Activated naive CD4-positive, alpha-beta T cell treated with anti-CD3 and anti-CD28 coated beads, Interleukin-2, amount 50 U/mL, for 72 hours (primary cell): Measurements from ENCODE around the gene CADM4. TPM values are rescaled to one million over a fixed set of nuclear protein-coding genes. Genes with fewer than 3 reads are reported as not detected.
A peak's percentile ranks its signal among the peaks of the same experiment; 100 is the strongest.
"Not testable (repeated sequence)": the region's sequence is repeated elsewhere in the genome, so short reads cannot be mapped to it uniquely, and the experiment has no call there.

ENCODE experiments used
- ATAC-seq, 2 donors: fragments of 150-1000 bp; cut with Tn5 transposase; 2 replicates each; pipeline ENCODE4 v1.10.0; 2021; ENCODE audit warnings: mild to moderate bottlenecking in 2 of 2, moderate library complexity in 2 of 2
- DNase-seq, 2 donors: peaks; one replicate each; pipeline ENCODE4 v3.0.0; 2021 to 2022; ENCODE audit warnings: low spot score in 2 of 2
- H3K27ac Mint-ChIP-seq, 2 donors: one replicate each; pipeline ENCODE4 v1.8.0; 2022; ENCODE audit warnings: mild to moderate bottlenecking in 2 of 2, mixed read lengths in 2 of 2
- H3K36me3 Mint-ChIP-seq, 2 donors: one replicate each; pipeline ENCODE4 v1.8.0; 2022; ENCODE audit warnings: mixed read lengths in 2 of 2
- H3K9me3 Mint-ChIP-seq, 2 donors: one replicate each; pipeline ENCODE4 v1.8.0; 2022; ENCODE audit warnings: mixed read lengths in 2 of 2
- total RNA-seq, 2 donors: library from RNA; stranded (reverse); gene quantifications; one replicate each; pipeline ENCODE4 v1.2.3, GENCODE V29; 2022

CADM4 gene
- total RNA-seq, 2 donors from 2014 or later, result 0.58 to 0.66 TPM

- no peak overlapping the region for H3K27ac Mint-ChIP-seq
Measured at GRCh38 chr19:43589277-43589676, 50.4 kb downstream of the CADM4 start.

GRCh38 chr19:43587029-43587428 lies 52.6 kb downstream of the CADM4 start:
- not testable (repeated sequence) for DNase-seq, ATAC-seq, H3K27ac Mint-ChIP-seq

More at GRCh38 chr19:43589277-43589676, 50.4 kb downstream of the CADM4 start:
- ATAC-seq, result no peak
- no peak for DNase-seq
- no peaks in the 10 kb centered on the region for H3K9me3 Mint-ChIP-seq
- peaks cover 8 to 19% of the 10 kb centered on the region in 2 donors for H3K36me3 Mint-ChIP-seq

GRCh38 chr19:43586346-43586745 lies 53.3 kb downstream of the CADM4 start:
- no peak for DNase-seq
- H3K27ac Mint-ChIP-seq, result peak overlapping the region in 1 of 2 donors; percentile 42
- no peaks in the 10 kb centered on the region for H3K9me3 Mint-ChIP-seq
- no peak for ATAC-seq
- peaks cover 0 to 10% of the 10 kb centered on the region in 2 donors for H3K36me3 Mint-ChIP-seq

More at GRCh38 chr19:43587029-43587428, 52.6 kb downstream of the CADM4 start:
- H3K36me3 Mint-ChIP-seq, H3K9me3 Mint-ChIP-seq: not testable (repeated sequence)

DNA sequence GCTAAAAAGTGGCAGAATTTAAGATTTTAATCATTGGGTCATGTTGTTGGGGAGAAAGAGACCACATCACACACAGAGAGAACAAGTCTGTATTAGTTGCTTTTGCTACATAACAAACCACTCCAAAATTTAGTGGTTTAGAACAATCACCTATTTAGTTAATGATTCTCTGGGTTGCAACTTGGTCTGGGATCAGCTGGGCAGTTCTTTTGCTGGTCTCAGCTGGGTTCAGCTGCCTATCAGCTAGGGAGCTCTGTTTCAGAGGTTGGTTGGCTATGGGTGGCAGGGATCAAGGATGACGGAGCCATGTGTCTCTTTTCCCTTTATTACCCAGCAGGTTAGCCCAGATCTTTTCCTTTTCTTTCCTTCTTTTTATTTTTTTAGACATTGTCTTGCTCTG lies 55.2 kb downstream of the CADM4 start:
- ATAC-seq, result no peak
- H3K27ac Mint-ChIP-seq, result peak overlapping the region in 1 of 2 donors; percentile 42

DNA sequence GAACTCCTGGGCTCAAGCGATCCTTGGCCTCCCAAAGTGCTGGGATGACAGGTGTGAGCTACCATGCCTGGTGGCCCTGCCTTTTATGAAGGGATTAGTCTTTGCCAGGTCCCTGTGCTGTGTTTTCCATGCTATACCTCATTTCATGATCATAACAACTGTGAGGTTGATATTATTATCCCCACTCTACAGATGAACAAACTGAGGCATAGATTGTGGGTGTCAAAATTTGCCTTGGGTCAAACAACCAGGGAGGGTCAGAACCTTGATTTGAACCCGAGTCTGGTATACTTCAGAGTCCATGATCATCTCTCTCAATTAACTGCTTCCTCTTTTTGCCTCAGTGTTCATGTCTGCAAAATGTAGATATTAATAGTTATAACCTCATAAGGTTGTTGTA lies 57.2 kb downstream of the CADM4 start:
- H3K27ac Mint-ChIP-seq, result no peak overlapping the region
- H3K9me3 Mint-ChIP-seq, result no peaks in the 10 kb centered on the region
- DNase-seq (no peak), ATAC-seq (no peak)
- H3K36me3 Mint-ChIP-seq, result peaks cover 7 to 18% of the 10 kb centered on the region in 2 donors

More for the DNA sequence above, 55.2 kb downstream of the CADM4 start:
- Mint-ChIP-seq H3K36me3 (peaks cover 7 to 17% of the 10 kb centered on the region in 2 donors), H3K9me3 (no peaks in the 10 kb centered on the region)
- no peak for DNase-seq

DNA sequence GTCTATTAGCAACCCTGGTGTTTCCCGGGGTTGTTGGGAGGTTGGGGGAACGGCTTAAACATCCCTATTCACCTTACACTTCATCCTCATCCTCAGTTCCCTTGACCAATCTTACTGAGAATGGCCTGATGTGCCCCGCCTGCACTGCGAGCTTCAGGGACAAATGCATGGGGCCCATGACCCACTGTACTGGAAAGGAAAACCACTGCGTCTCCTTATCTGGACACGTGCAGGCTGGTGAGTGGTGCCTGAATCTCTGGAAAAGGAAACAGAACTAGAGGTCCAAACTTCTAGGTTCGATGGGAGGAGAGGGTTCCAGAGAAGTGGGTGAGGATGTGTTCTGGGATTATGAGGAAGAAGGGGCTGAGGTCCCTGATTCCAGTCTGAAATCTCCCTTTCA lies 58.2 kb downstream of the CADM4 start:
- Mint-ChIP-seq H3K27ac (no peak overlapping the region), H3K36me3 (peaks cover 7 to 18% of the 10 kb centered on the region in 2 donors), H3K9me3 (no peaks in the 10 kb centered on the region)
- no peak for ATAC-seq
- no peak for DNase-seq

- DNase-seq (no peak), ATAC-seq (no peak)
- Mint-ChIP-seq H3K27ac (peak overlapping the region in 1 of 2 donors; percentile 93), H3K9me3 (no peaks in the 10 kb centered on the region), H3K36me3 (peaks cover 13 to 14% of the 10 kb centered on the region in 2 donors)
Measured at GRCh38 chr19:43578787-43579186, 60.9 kb downstream of the CADM4 start.

DNA sequence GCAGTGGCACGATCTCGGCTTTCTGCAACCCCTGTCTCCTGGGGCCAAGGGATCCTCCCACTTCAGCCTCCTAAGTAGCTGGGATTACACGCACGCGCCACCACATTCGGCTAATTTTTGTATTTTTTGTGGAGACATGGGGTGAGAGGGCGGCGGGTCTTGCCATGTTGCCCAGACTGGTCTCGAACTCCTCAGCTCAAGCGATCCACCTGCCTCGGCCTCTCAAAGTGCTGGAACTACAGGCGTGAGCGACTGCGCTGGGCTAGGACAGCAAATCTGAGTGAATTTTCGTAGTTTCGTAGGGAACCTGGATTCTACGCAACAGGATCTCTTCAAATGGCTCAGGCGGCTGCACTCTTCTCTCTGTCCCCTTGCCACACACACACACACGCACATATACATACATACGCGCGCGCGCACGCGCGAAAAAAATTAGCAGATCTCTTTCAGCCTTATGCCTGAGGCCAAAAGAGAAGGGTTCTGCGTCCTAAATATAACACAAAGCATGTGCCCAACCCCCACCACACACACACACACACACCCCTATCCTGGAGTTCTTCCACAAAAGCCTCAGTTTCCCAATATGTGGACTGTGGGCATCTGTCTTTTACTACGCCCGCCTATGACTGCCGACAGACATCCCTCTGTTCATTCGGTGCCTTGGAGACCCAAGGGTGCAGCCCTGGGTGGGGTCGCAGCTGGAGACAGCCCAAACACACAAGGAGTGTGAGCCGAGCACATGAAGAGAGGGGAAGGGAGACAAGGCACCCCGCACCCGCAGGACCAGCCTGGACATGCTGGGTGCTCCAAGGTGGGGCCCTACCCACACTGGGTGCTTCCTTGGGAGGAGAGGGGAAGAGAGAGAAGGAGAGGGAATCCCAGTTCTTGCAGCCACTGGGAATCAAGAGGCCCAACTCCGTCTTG lies 63.4 kb downstream of the CADM4 start:
- no peak for DNase-seq
- H3K36me3 Mint-ChIP-seq, result peaks cover 13 to 14% of the 10 kb centered on the region in 2 donors
- no peaks in the 10 kb centered on the region for H3K9me3 Mint-ChIP-seq
- no peak for ATAC-seq
- H3K27ac Mint-ChIP-seq, result peak overlapping the region; percentile 92 to 98

GRCh38 chr19:43575156-43575950 lies 64.3 kb downstream of the CADM4 start, which contains the start of the genes PINLYP and XRCC1:
PINLYP (plus strand) TSS chr19:43575801; CDS start chr19:43577192, 1,391 bp downstream.
XRCC1 (minus strand) TSS chr19:43575527; CDS start chr19:43575458, 69 bp downstream.
- Mint-ChIP-seq H3K9me3 (no peaks in the 10 kb centered on the region), H3K36me3 (peaks cover 13 to 14% of the 10 kb centered on the region in 2 donors), H3K27ac (peak within 1 kb of the TSS; percentile 98 to 99)
- DNase-seq (peak; percentile 92 to 94), ATAC-seq (peak; percentile 99 to 100)

DNA sequence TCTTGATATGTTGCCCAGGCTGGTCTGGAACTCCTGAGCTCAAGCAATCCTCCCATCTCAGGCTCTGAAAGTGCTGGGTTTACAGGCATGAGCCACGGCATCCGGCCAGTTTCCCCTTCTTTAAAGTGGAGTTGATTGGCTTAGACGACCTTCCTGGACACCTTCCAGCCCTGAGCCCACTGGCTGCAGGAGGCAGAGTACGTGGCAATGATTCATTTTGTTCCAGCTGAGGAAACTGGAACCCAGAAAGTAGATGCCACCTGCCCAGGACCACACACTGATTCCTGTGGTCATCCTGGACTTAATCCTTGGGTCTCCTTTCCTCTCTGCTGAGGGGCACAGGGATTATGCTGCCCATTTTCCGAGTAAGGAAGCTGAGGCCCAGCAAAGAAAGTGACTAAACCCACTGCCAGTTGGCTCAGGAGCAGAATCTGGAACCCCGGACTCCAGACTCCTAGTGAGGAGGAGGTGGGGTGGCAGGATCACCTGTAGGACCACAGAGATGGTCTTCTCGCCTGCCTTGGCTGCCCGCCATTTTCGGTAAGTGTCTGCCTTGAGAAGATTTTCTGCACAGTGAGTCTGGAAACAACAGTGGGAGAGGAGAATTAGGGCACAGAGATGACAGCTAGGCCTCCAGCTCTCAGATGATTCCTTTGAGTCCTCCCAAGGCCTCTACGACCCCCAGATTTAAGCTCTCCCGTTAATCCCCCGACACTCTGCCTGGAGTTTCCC lies 65.1 kb downstream of the CADM4 start:
- H3K9me3 Mint-ChIP-seq, result no peaks in the 10 kb centered on the region
- peaks cover 7% of the 10 kb centered on the region in 2 donors for H3K36me3 Mint-ChIP-seq
- peak overlapping the region; percentile 98 to 99 for H3K27ac Mint-ChIP-seq
- ATAC-seq (no peak), DNase-seq (no peak)

Other genes with a start within 250 kb of the CADM4 start
- not detected for gene TEX101, start 225.0 kb downstream of the CADM4 start, total RNA-seq
- gene LYPD3, start 174.2 kb downstream of the CADM4 start, total RNA-seq, result 1 to 10 TPM; 3.0 to 7.1 TPM
- gene PHLDB3, start 135.1 kb downstream of the CADM4 start, total RNA-seq, result 10 to 100 TPM; 23.1 to 27.3 TPM
- gene ETHE1, start 112.6 kb downstream of the CADM4 start, total RNA-seq, result 10 to 100 TPM; 88.0 to 89.2 TPM
- gene ZNF575, start 106.7 kb downstream of the CADM4 start, total RNA-seq, result 1 to 10 TPM in 1 of 2 donors, under 1 TPM in 1; 0.98 to 3.3 TPM
- gene XRCC1, start 64.3 kb downstream of the CADM4 start, total RNA-seq, result 10 to 100 TPM; 36.9 to 39.5 TPM
- gene PINLYP, start 64.0 kb downstream of the CADM4 start, total RNA-seq, result 1 to 10 TPM; 6.5 to 9.0 TPM
- gene IRGQ, start 43.7 kb downstream of the CADM4 start, total RNA-seq, result 10 to 100 TPM; 21.6 to 29.4 TPM
- 10 to 100 TPM; 15.9 to 19.6 TPM for gene ZNF576, start 43.3 kb downstream of the CADM4 start, total RNA-seq
- under 1 TPM; 0.68 to 0.80 TPM for gene SRRM5, start 27.8 kb downstream of the CADM4 start, total RNA-seq
- gene ZNF428, start 20.2 kb downstream of the CADM4 start, total RNA-seq, result 10 to 100 TPM; 14.2 to 21.1 TPM
- 10 to 100 TPM; 13.8 to 20.8 TPM for gene PLAUR, start 30.3 kb upstream of the CADM4 start, total RNA-seq
- not detected for gene IRGC, start 76.2 kb upstream of the CADM4 start, total RNA-seq
- 100 to 1,000 TPM in 1 of 2 donors, 10 to 100 TPM in 1; 62.8 to 145 TPM for gene SMG9, start 115.1 kb upstream of the CADM4 start, total RNA-seq
- gene KCNN4, start 141.1 kb upstream of the CADM4 start, total RNA-seq, result 100 to 1,000 TPM; 110 to 145 TPM
- gene LYPD5, start 162.6 kb upstream of the CADM4 start, total RNA-seq, result 1 to 10 TPM in 1 of 2 donors, under 1 TPM in 1; 0.97 to 3.8 TPM
- 10 to 100 TPM in 1 of 2 donors, 1 to 10 TPM in 1; 7.7 to 12.0 TPM for gene ZNF283, start 187.5 kb upstream of the CADM4 start, total RNA-seq
- 1 to 10 TPM in 1 of 2 donors, under 1 TPM in 1; 0.73 to 2.7 TPM for gene ZNF404, start 244.1 kb upstream of the CADM4 start, total RNA-seq